Measurements from ENCODE around the gene CBFA2T2.

Gene CBFA2T2

DNA sequence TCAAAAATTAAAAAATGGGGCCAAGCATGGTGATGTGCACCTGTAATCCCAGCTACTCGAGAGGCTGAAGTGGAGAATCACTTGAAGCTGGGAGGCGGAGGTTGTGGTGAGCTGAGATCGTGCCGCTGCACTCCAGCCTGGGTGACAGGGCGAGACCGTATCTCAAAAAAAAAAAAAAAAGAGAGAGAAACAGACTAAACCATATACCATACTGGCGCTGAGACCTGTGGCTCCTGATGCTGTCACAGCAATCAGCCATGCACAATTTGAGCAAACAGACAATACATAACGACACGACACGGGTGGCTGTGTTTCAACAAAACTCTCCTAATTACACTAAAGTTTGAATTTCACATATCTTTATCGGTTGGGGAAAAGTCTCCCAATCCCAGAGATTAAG, 14.9 kb upstream of the CBFA2T2 start:
- TF ChIP-seq FOXP2 (optimal IDR thresholded peaks at IDR 0.05; ENCODE audit: borderline replicate concordance, extremely low read depth, extremely low read length, insufficient read depth) (no peak), POLR2AphosphoS5 (IDR thresholded peaks at IDR 0.05; ENCODE audit: low read depth, low read length) (no peak), SIN3A (IDR thresholded peaks at IDR 0.05; ENCODE audit: borderline replicate concordance, insufficient read depth, low read length) (no peak), TAF1 (IDR thresholded peaks at IDR 0.05; ENCODE audit: borderline replicate concordance, insufficient read depth, low read length) (no peak)
- TF ChIP-seq, protein P1, sequence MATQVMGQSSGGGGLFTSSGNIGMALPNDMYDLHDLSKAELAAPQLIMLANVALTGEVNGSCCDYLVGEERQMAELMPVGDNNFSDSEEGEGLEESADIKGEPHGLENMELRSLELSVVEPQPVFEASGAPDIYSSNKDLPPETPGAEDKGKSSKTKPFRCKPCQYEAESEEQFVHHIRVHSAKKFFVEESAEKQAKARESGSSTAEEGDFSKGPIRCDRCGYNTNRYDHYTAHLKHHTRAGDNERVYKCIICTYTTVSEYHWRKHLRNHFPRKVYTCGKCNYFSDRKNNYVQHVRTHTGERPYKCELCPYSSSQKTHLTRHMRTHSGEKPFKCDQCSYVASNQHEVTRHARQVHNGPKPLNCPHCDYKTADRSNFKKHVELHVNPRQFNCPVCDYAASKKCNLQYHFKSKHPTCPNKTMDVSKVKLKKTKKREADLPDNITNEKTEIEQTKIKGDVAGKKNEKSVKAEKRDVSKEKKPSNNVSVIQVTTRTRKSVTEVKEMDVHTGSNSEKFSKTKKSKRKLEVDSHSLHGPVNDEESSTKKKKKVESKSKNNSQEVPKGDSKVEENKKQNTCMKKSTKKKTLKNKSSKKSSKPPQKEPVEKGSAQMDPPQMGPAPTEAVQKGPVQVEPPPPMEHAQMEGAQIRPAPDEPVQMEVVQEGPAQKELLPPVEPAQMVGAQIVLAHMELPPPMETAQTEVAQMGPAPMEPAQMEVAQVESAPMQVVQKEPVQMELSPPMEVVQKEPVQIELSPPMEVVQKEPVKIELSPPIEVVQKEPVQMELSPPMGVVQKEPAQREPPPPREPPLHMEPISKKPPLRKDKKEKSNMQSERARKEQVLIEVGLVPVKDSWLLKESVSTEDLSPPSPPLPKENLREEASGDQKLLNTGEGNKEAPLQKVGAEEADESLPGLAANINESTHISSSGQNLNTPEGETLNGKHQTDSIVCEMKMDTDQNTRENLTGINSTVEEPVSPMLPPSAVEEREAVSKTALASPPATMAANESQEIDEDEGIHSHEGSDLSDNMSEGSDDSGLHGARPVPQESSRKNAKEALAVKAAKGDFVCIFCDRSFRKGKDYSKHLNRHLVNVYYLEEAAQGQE (IDR thresholded peaks at IDR 0.05; ENCODE audit: insufficient read depth in 1 of 2, low read depth in 2 of 2, low read length in 2 of 2): no peak

- TF ChIP-seq POLR2AphosphoS5 (IDR thresholded peaks at IDR 0.05; ENCODE audit: low read depth, low read length) (no peak), FOXP2 (optimal IDR thresholded peaks at IDR 0.05; ENCODE audit: borderline replicate concordance, extremely low read depth, extremely low read length, insufficient read depth) (no peak), TAF1 (IDR thresholded peaks at IDR 0.05; ENCODE audit: borderline replicate concordance, insufficient read depth, low read length) (no peak), SIN3A (IDR thresholded peaks at IDR 0.05; ENCODE audit: borderline replicate concordance, insufficient read depth, low read length) (no peak)
- TF ChIP-seq, protein P1 (IDR thresholded peaks at IDR 0.05; ENCODE audit: insufficient read depth in 1 of 2, low read depth in 2 of 2, low read length in 2 of 2): no peak
Observed at GRCh38 chr20:33475381-33476152, 14.3 kb upstream of the CBFA2T2 start.

DNA sequence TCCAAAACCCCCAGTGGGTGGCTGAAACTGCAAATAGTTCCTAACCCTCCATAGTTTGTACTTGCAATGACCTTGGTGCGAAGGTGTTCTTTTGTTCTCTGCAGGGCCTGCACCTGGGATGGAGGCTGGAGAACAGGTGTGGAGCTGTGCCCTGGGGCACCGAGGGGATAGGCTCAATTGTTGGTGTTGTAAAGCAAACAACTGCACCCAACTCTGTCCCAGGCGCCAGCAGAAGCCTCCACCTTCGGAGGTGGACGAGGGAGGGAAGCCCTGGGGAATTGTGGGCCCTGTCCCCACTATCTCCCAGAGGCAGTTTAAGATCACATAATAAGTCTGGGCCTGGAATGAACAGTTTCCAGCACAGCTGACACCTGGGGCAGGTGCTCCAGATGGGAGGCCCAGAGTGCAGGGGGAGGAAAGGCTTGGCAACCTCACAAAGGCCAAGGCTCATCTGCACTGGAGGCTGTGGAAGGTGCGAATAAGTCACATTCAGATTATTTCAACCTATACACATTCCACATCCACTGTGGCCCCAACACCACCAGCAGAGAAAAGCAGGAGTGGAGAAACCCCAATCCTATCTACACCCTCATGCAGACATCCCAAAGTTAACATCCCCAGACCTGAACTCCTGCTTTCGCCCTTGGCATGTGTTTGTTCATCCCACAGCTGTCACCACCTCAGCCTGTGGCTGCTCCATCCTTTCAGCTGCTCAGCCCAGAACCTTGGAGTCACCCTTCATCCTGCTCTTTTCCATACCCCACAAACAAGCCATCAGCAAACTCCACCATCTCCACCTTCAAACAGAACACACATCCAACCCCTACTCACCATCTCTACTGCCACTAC, 12.3 kb upstream of the CBFA2T2 start:
- TF ChIP-seq POLR2AphosphoS5 (IDR thresholded peaks at IDR 0.05; ENCODE audit: low read depth, low read length): no peak
- no peak for TF ChIP-seq SIN3A (IDR thresholded peaks at IDR 0.05; ENCODE audit: borderline replicate concordance, insufficient read depth, low read length)
- TF ChIP-seq, protein P1 (IDR thresholded peaks at IDR 0.05; ENCODE audit: insufficient read depth in 1 of 2, low read depth in 2 of 2, low read length in 2 of 2): no peak
- TF ChIP-seq FOXP2 (optimal IDR thresholded peaks at IDR 0.05; ENCODE audit: borderline replicate concordance, extremely low read depth, extremely low read length, insufficient read depth): no peak
- no peak for TF ChIP-seq TAF1 (IDR thresholded peaks at IDR 0.05; ENCODE audit: borderline replicate concordance, insufficient read depth, low read length)

GRCh38 chr20:33480048-33480447, 9.8 kb upstream of the CBFA2T2 start:
- TF ChIP-seq, protein P1 (IDR thresholded peaks at IDR 0.05; ENCODE audit: insufficient read depth in 1 of 2, low read depth in 2 of 2, low read length in 2 of 2): no peak

Measured in PFSK-1 (cell line).